Psoas muscle (tissue), 8 donors: ENCODE results near the gene CDC42EP3. TPM values are rescaled to one million over a fixed set of nuclear protein-coding genes. Genes with fewer than 3 reads are reported as not detected.
A peak's percentile ranks its signal among the peaks of the same experiment; 100 is the strongest.

Source experiments
- ATAC-seq, 4 donors: fragments of 200-7000 bp; cut with Tn5 transposase; one replicate each; pipeline ENCODE4 v1.9.1; 2020; ENCODE audit warnings: moderate library complexity in 3 of 4, mild to moderate bottlenecking in 2 of 4
- DNase-seq, 2 donors: peaks; one replicate each; pipeline ENCODE4 v3.0.0-alpha.2; 2020
- H3K27ac ChIP-seq: fragments of 200-600 bp; one replicate; pipeline ENCODE4 v1.8.0; 2022
- H3K27me3 ChIP-seq, 3 donors: fragments of 200-600 bp in 1 of 3; one replicate each; pipeline versions ENCODE4 v1.6.1 to v1.8.0; 2013 to 2022; ENCODE audit warnings: low read length in 2 of 3, mild to moderate bottlenecking in 2 of 3, moderate library complexity in 1 of 3; ENCODE audit not compliant: insufficient read depth in 3 of 3
- H3K36me3 ChIP-seq, 2 donors: fragments of 200-600 bp in 1 of 2; one replicate each; pipeline versions ENCODE4 v1.6.1 to v1.8.0; 2013 to 2022; ENCODE audit warnings: low read depth in 1 of 2, mild to moderate bottlenecking in 1 of 2, moderate library complexity in 1 of 2; ENCODE audit not compliant: insufficient read depth in 1 of 2
- H3K4me1 ChIP-seq: fragments of 200-600 bp; one replicate; pipeline ENCODE4 v1.8.0; 2022
- H3K4me3 ChIP-seq: fragments of 200-600 bp; one replicate; pipeline ENCODE4 v1.8.0; 2022; ENCODE audit warnings: mild to moderate bottlenecking
- H3K9me3 ChIP-seq: fragments of 200-600 bp; one replicate; pipeline ENCODE4 v1.8.0; 2022
- WGBS, 3 donors: extraction: QIAGEN DNeasy Blood & Tissue Kit; methylation state at CpG; one replicate each; pipeline versions ENCODE4 v1.1.6 to v1.1.7; 2013; 5-methylcytosine and 5-hydroxymethylcytosine counted together
- intact Hi-C, 2 donors: fragments of 100-400 bp; cut with DNase I; formaldehyde crosslinking; loops; one replicate each; pipeline versions ENCODE4 v1.11.0 to v1.14.2; 2022
- polyA plus RNA-seq, 3 donors: library from polyadenylated mRNA; stranded (reverse); fragments of 200-250 nt; gene quantifications; one replicate each; pipeline ENCODE4 v1.2.3, GENCODE V29; 2013
- total RNA-seq, 4 donors: library from RNA; stranded (reverse); fragmentation: NEBNext Ultra II Directional in 2 of 4; extraction: Animal tissue kit (Norgen Biotek cat#: 25700) in 2 of 4; gene quantifications; one replicate each; pipeline versions ENCODE4 v1.2.1 to v1.2.4, GENCODE V29; 2021 to 2023
- TF ChIP-seq, protein P1 (sequence below): fragments of 200-600 bp; IDR thresholded peaks from one replicate; pipeline ENCODE4 v1.8.0; 2022; ENCODE audit warnings: antibody characterized with exemption
- donor health status: healthy with polysubstance abuse.
- donor health status: DM: no; HTN: no; CAD: no; lungs with moderate emphysema.
- donor health status: Bipolar disorder and iron deficiency.
- donor health status: healthy.
- donor health status: DM: yes; HTN: yes; CAD: no.
- donor health status: DM: no; HTN: no; CAD: no.
- donor health status: DM: no; HTN: no; CAD: no.
- donor health status: DM: yes; HTN: yes; CAD: no.

The CDC42EP3 gene
- total and polyA plus RNA-seq, 7 donors, result 8.8 to 174 (median 50.9) TPM

DNA sequence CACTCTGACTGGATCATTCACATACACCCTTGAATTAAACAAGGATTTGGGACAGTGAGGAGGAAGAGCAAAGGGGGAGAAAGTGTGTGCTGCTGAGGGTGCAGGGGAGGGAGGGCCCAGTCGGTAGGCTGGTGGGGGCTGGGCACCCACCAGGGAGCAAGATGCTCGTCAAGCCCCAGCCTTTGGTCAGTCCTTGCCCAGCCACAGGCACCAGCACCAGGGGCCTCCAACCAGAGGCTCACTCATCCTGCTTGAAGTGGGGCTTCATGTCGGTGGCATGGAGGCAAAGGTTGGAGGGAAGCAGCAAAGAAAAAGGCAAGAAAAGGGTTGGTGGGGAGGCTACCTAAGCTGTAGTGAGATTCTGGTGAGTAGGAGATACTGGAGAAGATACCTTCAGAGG, 21.9 kb downstream of the CDC42EP3 start:
- Histone ChIP-seq H3K4me1 (peaks cover 86% of the 10 kb centered on the region), H3K27ac (peak overlapping the region; percentile 90), H3K4me3 (no peak overlapping the region), H3K36me3 (peaks cover 0 to 23% of the 10 kb centered on the region in 2 donors), H3K9me3 (no peaks in the 10 kb centered on the region), H3K27me3 (no peaks in the 10 kb centered on the region)
- no peak for DNase-seq
- TF ChIP-seq, protein P1, sequence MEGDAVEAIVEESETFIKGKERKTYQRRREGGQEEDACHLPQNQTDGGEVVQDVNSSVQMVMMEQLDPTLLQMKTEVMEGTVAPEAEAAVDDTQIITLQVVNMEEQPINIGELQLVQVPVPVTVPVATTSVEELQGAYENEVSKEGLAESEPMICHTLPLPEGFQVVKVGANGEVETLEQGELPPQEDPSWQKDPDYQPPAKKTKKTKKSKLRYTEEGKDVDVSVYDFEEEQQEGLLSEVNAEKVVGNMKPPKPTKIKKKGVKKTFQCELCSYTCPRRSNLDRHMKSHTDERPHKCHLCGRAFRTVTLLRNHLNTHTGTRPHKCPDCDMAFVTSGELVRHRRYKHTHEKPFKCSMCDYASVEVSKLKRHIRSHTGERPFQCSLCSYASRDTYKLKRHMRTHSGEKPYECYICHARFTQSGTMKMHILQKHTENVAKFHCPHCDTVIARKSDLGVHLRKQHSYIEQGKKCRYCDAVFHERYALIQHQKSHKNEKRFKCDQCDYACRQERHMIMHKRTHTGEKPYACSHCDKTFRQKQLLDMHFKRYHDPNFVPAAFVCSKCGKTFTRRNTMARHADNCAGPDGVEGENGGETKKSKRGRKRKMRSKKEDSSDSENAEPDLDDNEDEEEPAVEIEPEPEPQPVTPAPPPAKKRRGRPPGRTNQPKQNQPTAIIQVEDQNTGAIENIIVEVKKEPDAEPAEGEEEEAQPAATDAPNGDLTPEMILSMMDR, result no peak
- intact Hi-C loops, result no loop called here
- WGBS, 3 donors, result 70 to 78% (median 76%) methylated on average over 3 of the region's 3 CpGs
- no peak for ATAC-seq

DNA sequence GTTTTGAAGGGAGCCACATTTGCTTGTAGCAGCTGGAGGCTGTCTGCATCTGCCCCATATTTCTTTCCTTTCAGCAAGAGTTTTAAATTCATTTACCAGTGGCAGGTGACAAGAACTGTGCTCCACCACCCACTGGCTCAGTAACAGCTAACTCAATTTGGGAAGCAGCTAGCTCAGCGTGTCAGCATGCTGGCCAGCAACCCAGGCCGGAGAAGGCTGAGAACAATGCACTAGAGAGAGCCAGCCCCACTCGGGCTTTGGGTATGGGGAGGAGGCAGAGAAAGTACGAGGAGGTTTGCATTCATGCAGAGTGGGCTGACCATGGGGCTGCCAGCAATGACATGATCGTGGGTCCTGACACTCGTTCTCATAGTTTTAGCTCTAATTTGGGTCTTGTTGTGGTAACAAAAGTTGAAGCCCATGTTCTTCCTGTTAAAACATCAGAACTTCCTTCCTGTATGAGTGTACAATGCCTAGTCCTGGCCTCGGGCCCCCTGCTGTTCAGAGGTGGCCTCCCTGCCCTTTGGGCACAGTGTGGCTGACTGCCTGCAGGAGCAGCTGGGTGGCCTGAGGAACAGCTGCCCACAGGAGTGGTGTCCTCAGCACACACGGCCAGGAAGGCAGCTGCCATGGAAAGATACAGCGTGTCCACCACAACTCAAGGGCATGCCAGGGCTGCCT, 23.0 kb downstream of the CDC42EP3 start:
- 7 to 10% (median 9%) methylated on average over 9 of the region's 9 CpGs for WGBS, 3 donors
- ATAC-seq (peak; percentile 85 to 92 (median 89)), DNase-seq (peak; percentile 81 to 89)
- H3K27ac ChIP-seq, result peak overlapping the region; percentile 90
- TF ChIP-seq, protein P1, result peak; percentile 44
- H3K27me3 ChIP-seq, result no peaks in the 10 kb centered on the region
- H3K36me3 ChIP-seq, result peaks cover 0 to 32% of the 10 kb centered on the region in 2 donors
- peak overlapping the region; percentile 23 for H3K4me3 ChIP-seq
- H3K4me1 ChIP-seq, result peaks cover 87% of the 10 kb centered on the region
- no peaks in the 10 kb centered on the region for H3K9me3 ChIP-seq
- intact Hi-C loops, result no loop called here

DNA sequence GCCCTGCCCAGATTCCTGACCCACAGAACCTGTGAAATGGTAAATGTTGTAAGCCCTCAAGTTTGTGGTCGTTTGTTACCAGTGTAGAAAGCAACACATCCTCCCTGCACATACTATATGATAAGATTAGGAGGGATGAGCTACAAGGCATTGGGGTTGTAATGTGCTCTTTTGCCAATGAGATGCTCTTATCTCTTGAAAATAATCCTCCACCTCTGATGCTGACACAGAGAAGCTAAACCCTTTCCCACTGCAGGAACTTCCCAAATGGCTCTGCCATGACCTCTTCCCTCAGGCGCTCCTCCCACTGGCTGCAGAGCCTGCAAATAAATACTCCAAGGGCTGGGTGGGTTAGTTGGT, 23.5 kb downstream of the CDC42EP3 start:
- no peaks in the 10 kb centered on the region for H3K9me3 ChIP-seq
- DNase-seq, result no peak
- 54 to 76% (median 57%) methylated on average over 2 of the region's 2 CpGs for WGBS, 3 donors
- intact Hi-C loops, result no loop called here
- peak overlapping the region; percentile 90 for H3K27ac ChIP-seq
- H3K4me3 ChIP-seq, result peak overlapping the region; percentile 23
- ATAC-seq, result peak in 2 of 4 donors; percentile 0 to 3
- H3K27me3 ChIP-seq, result no peaks in the 10 kb centered on the region
- peaks cover 88% of the 10 kb centered on the region for H3K4me1 ChIP-seq
- peaks cover 2 to 37% of the 10 kb centered on the region in 2 donors for H3K36me3 ChIP-seq
- TF ChIP-seq, protein P1, result no peak

DNA sequence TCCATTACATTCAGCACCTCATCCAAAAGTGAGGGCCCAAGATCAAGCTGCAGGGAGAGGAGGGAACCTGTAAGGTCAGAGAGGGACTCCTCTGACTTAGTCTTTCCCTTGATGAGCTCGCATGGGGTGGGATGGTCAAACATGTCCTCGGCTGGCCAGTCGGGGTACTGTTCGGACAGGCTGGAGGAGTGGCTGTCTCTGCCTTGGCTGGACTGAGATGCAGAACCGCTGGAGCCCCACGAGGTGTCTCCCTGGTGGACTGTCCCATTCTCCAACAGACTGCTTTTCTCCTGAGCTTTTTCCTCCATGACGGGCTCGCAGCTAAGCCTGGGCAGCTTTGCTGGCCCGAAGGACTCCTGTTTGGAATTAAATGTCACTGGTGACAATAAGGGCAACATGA, 25.6 kb downstream of the CDC42EP3 start:
- Histone ChIP-seq H3K27ac (no peak overlapping the region), H3K9me3 (no peaks in the 10 kb centered on the region), H3K4me3 (no peak overlapping the region), H3K36me3 (peaks cover 3 to 50% of the 10 kb centered on the region in 2 donors), H3K27me3 (no peaks in the 10 kb centered on the region), H3K4me1 (peaks cover 87% of the 10 kb centered on the region)
- ATAC-seq, result no peak
- no peak for DNase-seq
- intact Hi-C loops, result no loop called here
- 95 to 98% (median 98%) methylated on average over 9 of the region's 9 CpGs for WGBS, 3 donors
- TF ChIP-seq, protein P1, result no peak

- peaks cover 3 to 50% of the 10 kb centered on the region in 2 donors for H3K36me3 ChIP-seq
- TF ChIP-seq, protein P1, result no peak
- no peaks in the 10 kb centered on the region for H3K27me3 ChIP-seq
- DNase-seq (no peak), ATAC-seq (no peak)
- peaks cover 82% of the 10 kb centered on the region for H3K4me1 ChIP-seq
- H3K27ac ChIP-seq, result no peak overlapping the region
- intact Hi-C loops, result no loop called here
- H3K9me3 ChIP-seq, result no peaks in the 10 kb centered on the region
- WGBS, 3 donors, result 71 to 75% (median 73%) methylated on average over 6 of the region's 6 CpGs
- H3K4me3 ChIP-seq, result no peak overlapping the region
These were observed 26.1 kb downstream of the CDC42EP3 start for GRCh38 chr2:37645362-37645761.
